Muscle of arm (tissue), 12 donors: ENCODE results near the gene SELENOS. TPM values are rescaled to one million over a fixed set of nuclear protein-coding genes. Genes with fewer than 3 reads are reported as not detected.

ENCODE experiments used
- DNase-seq: peaks from one replicate; pipeline ENCODE4 v3.0.0-alpha.2; 2013
- polyA plus RNA-seq, 12 donors: library from polyadenylated mRNA; unstranded; fragments of 120-200 nt; gene quantifications; one replicate each; pipeline ENCODE4 v1.2.1, GENCODE V29; 2013; ENCODE audit not compliant: insufficient read length in 12 of 12

The SELENOS gene
- polyA plus RNA-seq, 12 donors: 31.7 to 67.5 (median 38.2) TPM; not detected in 1

- no peak for DNase-seq
Measured at GRCh38 chr15:101232677-101233076, 44.6 kb downstream of the SELENOS start.

GRCh38 chr15:101228313-101228712 lies 49.0 kb downstream of the SELENOS start:
- DNase-seq: no peak

- no peak for DNase-seq
Measured at GRCh38 chr15:101225658-101226057, 51.6 kb downstream of the SELENOS start.

Other genes with a start within 250 kb of the SELENOS start
- gene CHSY1, start 25.4 kb downstream of the SELENOS start, polyA plus RNA-seq: 10 to 100 TPM in 11 of 12 donors, not detected in 1; 28.3 to 51.3 (median 38.3) TPM
- gene SNRPA1, start 17.8 kb upstream of the SELENOS start, polyA plus RNA-seq: 10 to 100 TPM in 11 of 12 donors, not detected in 1; 25.6 to 56.9 (median 40.6) TPM
- gene PCSK6, start 212.2 kb upstream of the SELENOS start, polyA plus RNA-seq: 10 to 100 TPM in 9 of 12 donors, 1 to 10 TPM in 2, not detected in 1; 7.7 to 28.6 (median 10.9) TPM